CD4-positive, alpha-beta T cell treated with Interleukin-4 for 4 hours (primary cell): ENCODE results near the gene PIKFYVE.
"Not testable (repeated sequence)": the region's sequence is repeated elsewhere in the genome, so short reads cannot be mapped to it uniquely, and the experiment has no call there.

Source experiments
- DNase-seq: peaks from one replicate; pipeline ENCODE4 v3.0.0-alpha.2; 2020

The PIKFYVE gene

GRCh38 chr2:208256192-208256782, 9.8 kb upstream of the PIKFYVE start:
- DNase-seq, result no peak

GRCh38 chr2:208256849-208257813, 8.9 kb upstream of the PIKFYVE start:
- DNase-seq, result not testable (repeated sequence)

GRCh38 chr2:208265371-208265800, 669 bp upstream of the PIKFYVE start:
- DNase-seq, result peak; percentile 38

- DNase-seq, result no peak
These were observed 468 bp downstream of the PIKFYVE start for GRCh38 chr2:208266553-208266893.

GRCh38 chr2:208266936-208267335, 881 bp downstream of the PIKFYVE start:
- no peak for DNase-seq

- DNase-seq, result not testable (repeated sequence)
These were observed 1.5 kb downstream of the PIKFYVE start for GRCh38 chr2:208267526-208267925.

GRCh38 chr2:208268156-208268952, 2.3 kb downstream of the PIKFYVE start:
- no peak for DNase-seq

- no peak for DNase-seq
These were observed 3.0 kb downstream of the PIKFYVE start for GRCh38 chr2:208269091-208269490.

- no peak for DNase-seq
These were observed 8.7 kb downstream of the PIKFYVE start for GRCh38 chr2:208274748-208275147.

- no peak for DNase-seq
These were observed 12.5 kb downstream of the PIKFYVE start for GRCh38 chr2:208278549-208278948.

- DNase-seq, result no peak
These were observed 13.2 kb downstream of the PIKFYVE start for GRCh38 chr2:208279236-208279635.

GRCh38 chr2:208280234-208280633, 14.2 kb downstream of the PIKFYVE start:
- DNase-seq, result no peak

GRCh38 chr2:208280933-208281332, 14.9 kb downstream of the PIKFYVE start:
- DNase-seq, result no peak

- no peak for DNase-seq
These were observed 19.8 kb downstream of the PIKFYVE start for GRCh38 chr2:208285853-208286252.

- DNase-seq, result no peak
These were observed 28.5 kb downstream of the PIKFYVE start for GRCh38 chr2:208294482-208295024.

GRCh38 chr2:208295834-208296233, 29.8 kb downstream of the PIKFYVE start:
- DNase-seq, result no peak

GRCh38 chr2:208296610-208297009, 30.6 kb downstream of the PIKFYVE start:
- DNase-seq, result no peak

GRCh38 chr2:208297961-208298360, 31.9 kb downstream of the PIKFYVE start:
- no peak for DNase-seq

GRCh38 chr2:208300847-208301618, 35.0 kb downstream of the PIKFYVE start:
- no peak for DNase-seq

GRCh38 chr2:208304157-208304556, 38.1 kb downstream of the PIKFYVE start:
- no peak for DNase-seq

- no peak for DNase-seq
These were observed 38.6 kb downstream of the PIKFYVE start for GRCh38 chr2:208304695-208305094.

GRCh38 chr2:208306291-208306690, 40.2 kb downstream of the PIKFYVE start:
- DNase-seq, result no peak
